T-cell (primary cell): ENCODE data around the gene FIBIN. TPM values are rescaled to one million over a fixed set of nuclear protein-coding genes. Genes with fewer than 3 reads are reported as not detected.

Experiments
- ATAC-seq, 4 experiments: fragments of 200-7000 bp in 3 of 4; fragments of 150-1000 bp in 1 of 4; cut with Tn5 transposase; replicated peaks in 1 of 4; 1 replicate in 3 of 4; 2 replicates in 1 of 4; pipeline ENCODE4 v1.10.0; 2021; ENCODE audit warnings: moderate library complexity in 3 of 4, mild to moderate bottlenecking in 2 of 4, moderate number of reproducible peaks in 1 of 4
- CTCF ChIA-PET, 2 donors: fragments of 300-600 bp; sonication (Branson Sonifier 250); formaldehyde crosslinking; loops; one replicate each; lab custom pipeline; 2022; ENCODE audit warnings: antibody characterized with exemption in 2 of 2; lab: Charles Lee
- POLR2A ChIA-PET, 2 donors: fragments of 300-600 bp; sonication (Branson Sonifier 250); formaldehyde crosslinking; loops; one replicate each; lab custom pipeline; 2022; ENCODE audit warnings: antibody characterized with exemption in 2 of 2; lab: Charles Lee
- DNase-seq, 35 experiments: peaks; one replicate each; pipeline versions ENCODE4 v3.0.0 to v3.0.0-alpha.2; 2013 to 2023
- H3K27ac ChIP-seq: one replicate; pipeline ENCODE4 v1.5.1; 2013; ENCODE audit warnings: low read length
- H3K27me3 ChIP-seq, 2 experiments: replicated peaks in 1 of 2; 1 replicate in 1 of 2; 2 replicates in 1 of 2; pipeline versions ENCODE4 v1.6.1 to v1.7.0; 2013; ENCODE audit warnings: low read length in 1 of 2, mixed read lengths in 1 of 2; ENCODE audit not compliant: control insufficient read depth in 2 of 2, insufficient read depth in 2 of 2; ENCODE audit errors: extremely low read depth in 1 of 2
- H3K36me3 ChIP-seq, 2 donors: 1 replicate in 1 of 2; 2 replicates in 1 of 2; pipeline versions ENCODE4 v1.6.1 to v1.7.0; 2013; ENCODE audit warnings: low read length in 1 of 2; ENCODE audit not compliant: control insufficient read depth in 2 of 2, insufficient read depth in 1 of 2; ENCODE audit errors: extremely low read depth in 1 of 2
- H3K4me1 ChIP-seq, 2 experiments: 1 replicate in 1 of 2; 2 replicates in 1 of 2; pipeline versions ENCODE4 v1.6.1 to v1.7.0; 2013; ENCODE audit warnings: low read length in 2 of 2, mixed read lengths in 1 of 2; ENCODE audit not compliant: insufficient read depth in 2 of 2, control insufficient read depth in 1 of 2; ENCODE audit errors: extremely low read depth in 1 of 2
- H3K4me3 ChIP-seq, 2 donors: 1 replicate in 1 of 2; 2 replicates in 1 of 2; pipeline versions ENCODE4 v1.5.1 to v1.7.0; 2013; ENCODE audit warnings: mild to moderate bottlenecking in 2 of 2, low read length in 1 of 2, moderate library complexity in 1 of 2; ENCODE audit not compliant: control insufficient read depth in 1 of 2; ENCODE audit errors: extremely low read depth in 1 of 2
- H3K9me3 ChIP-seq: 2 replicates; pipeline ENCODE4 v1.7.0; 2013
- H3K27ac Mint-ChIP-seq, 2 donors: one replicate each; pipeline ENCODE4 v1.8.0; 2020 to 2021; ENCODE audit warnings: mild to moderate bottlenecking in 2 of 2, mixed read lengths in 2 of 2
- H3K27me3 Mint-ChIP-seq, 2 donors: one replicate each; pipeline ENCODE4 v1.8.0; 2021 to 2022; ENCODE audit warnings: mixed read lengths in 2 of 2
- H3K36me3 Mint-ChIP-seq: one replicate; pipeline ENCODE4 v1.8.0; 2021; ENCODE audit warnings: mixed read lengths
- H3K4me1 Mint-ChIP-seq, 3 donors: one replicate each; pipeline ENCODE4 v1.8.0; 2020 to 2022; ENCODE audit warnings: mixed read lengths in 3 of 3, mild to moderate bottlenecking in 1 of 3
- H3K4me3 Mint-ChIP-seq, 3 donors: one replicate each; pipeline ENCODE4 v1.8.0; 2020 to 2022; ENCODE audit warnings: mild to moderate bottlenecking in 3 of 3, mixed read lengths in 3 of 3, moderate library complexity in 3 of 3
- H3K9me3 Mint-ChIP-seq, 3 donors: one replicate each; pipeline ENCODE4 v1.8.0; 2020 to 2022; ENCODE audit warnings: mixed read lengths in 3 of 3
- WGBS: methylation state at CpG from one replicate; pipeline ENCODE4 v1.1.5; 2013; ENCODE audit warnings: missing lambda C conversion rate; ENCODE audit not compliant: insufficient coverage; 5-methylcytosine and 5-hydroxymethylcytosine counted together
- total RNA-seq, 35 experiments: library from RNA in 6 of 35; stranded (reverse) in 6 of 35; fragments of 120-200 nt in 1 of 35; gene quantifications; one replicate each; pipeline versions ENCODE4 v1.2.1 to v1.2.4 and lab custom pipeline; 2013 to 2026

Gene FIBIN
- total RNA-seq, 5 donors from 2014 or later (not counting 1 experiment from before 2014, with no cell fraction given) = not detected

- Mint-ChIP-seq H3K9me3 (peaks cover 3 to 26% (median 15%) of the 10 kb centered on the region in 3 donors), H3K4me3 (no peak overlapping the region), H3K27me3 (no peaks in the 10 kb centered on the region), H3K4me1 (no peaks in the 10 kb centered on the region), H3K27ac (no peak overlapping the region), H3K36me3 (no peaks in the 10 kb centered on the region)
- 100% methylated on average over 1 of the region's 2 CpGs for WGBS
- no peaks in the 10 kb centered on the region for H3K27me3 ChIP-seq
- no peaks in the 10 kb centered on the region for H3K36me3 ChIP-seq
- DNase-seq (no peak), ATAC-seq (no peak)
- CTCF ChIA-PET = no interaction called here
- H3K9me3 ChIP-seq = no peaks in the 10 kb centered on the region
- POLR2A ChIA-PET = no interaction called here
- H3K4me1 ChIP-seq = no peaks in the 10 kb centered on the region
- no peak overlapping the region for H3K27ac ChIP-seq
- no peak overlapping the region for H3K4me3 ChIP-seq
These were observed 44.1 kb upstream of the FIBIN start for GRCh38 chr11:26949846-26950245.

- H3K36me3 Mint-ChIP-seq = no peaks in the 10 kb centered on the region
- H3K4me1 ChIP-seq = no peaks in the 10 kb centered on the region
- no peaks in the 10 kb centered on the region for H3K4me1 Mint-ChIP-seq
- ATAC-seq (no peak), DNase-seq (no peak)
- WGBS = 84% methylated on average over 5 of the region's 5 CpGs
- no peaks in the 10 kb centered on the region for H3K36me3 ChIP-seq
- no peaks in the 10 kb centered on the region for H3K27me3 Mint-ChIP-seq
- peaks cover 0 to 26% (median 15%) of the 10 kb centered on the region in 3 donors for H3K9me3 Mint-ChIP-seq
- no peak overlapping the region for H3K27ac Mint-ChIP-seq
- no peak overlapping the region for H3K27ac ChIP-seq
- H3K4me3 ChIP-seq = no peak overlapping the region
- H3K4me3 Mint-ChIP-seq = no peak overlapping the region
- POLR2A ChIA-PET = no interaction called here
- CTCF ChIA-PET = no interaction called here
- H3K27me3 ChIP-seq = no peaks in the 10 kb centered on the region
- H3K9me3 ChIP-seq = no peaks in the 10 kb centered on the region
These were observed 43.6 kb upstream of the FIBIN start for GRCh38 chr11:26950260-26950719.

- ATAC-seq = no peak
- Histone ChIP-seq H3K4me3 (no peak overlapping the region), H3K36me3 (no peaks in the 10 kb centered on the region), H3K27ac (no peak overlapping the region), H3K9me3 (no peaks in the 10 kb centered on the region), H3K4me1 (no peaks in the 10 kb centered on the region), H3K27me3 (no peaks in the 10 kb centered on the region)
- Mint-ChIP-seq H3K9me3 (peaks cover 0 to 15% (median 15%) of the 10 kb centered on the region in 3 donors), H3K4me1 (no peaks in the 10 kb centered on the region), H3K27me3 (no peaks in the 10 kb centered on the region), H3K4me3 (no peak overlapping the region), H3K36me3 (no peaks in the 10 kb centered on the region), H3K27ac (no peak overlapping the region)
- ChIA-PET CTCF (no interaction called here), POLR2A (no interaction called here)
- DNase-seq = no peak
- WGBS = 85% methylated on average over 3 of the region's 6 CpGs
These were observed 42.0 kb upstream of the FIBIN start for GRCh38 chr11:26951809-26952515.

GRCh38 chr11:26953770-26954392 lies 40.0 kb upstream of the FIBIN start:
- POLR2A ChIA-PET = no interaction called here
- Mint-ChIP-seq H3K4me1 (no peaks in the 10 kb centered on the region), H3K27ac (no peak overlapping the region), H3K36me3 (no peaks in the 10 kb centered on the region), H3K27me3 (no peaks in the 10 kb centered on the region), H3K4me3 (no peak overlapping the region), H3K9me3 (peaks cover 4 to 13% (median 8%) of the 10 kb centered on the region in 3 donors)
- DNase-seq = no peak
- no peaks in the 10 kb centered on the region for H3K27me3 ChIP-seq
- H3K27ac ChIP-seq = no peak overlapping the region
- CTCF ChIA-PET = no interaction called here
- 83% methylated on average over 1 of the region's 7 CpGs for WGBS
- no peak overlapping the region for H3K4me3 ChIP-seq
- no peak for ATAC-seq
- no peaks in the 10 kb centered on the region for H3K36me3 ChIP-seq
- no peaks in the 10 kb centered on the region for H3K9me3 ChIP-seq
- H3K4me1 ChIP-seq = no peaks in the 10 kb centered on the region

- Mint-ChIP-seq H3K27me3 (no peaks in the 10 kb centered on the region), H3K4me3 (no peak overlapping the region), H3K9me3 (peaks cover 4% of the 10 kb centered on the region in 3 donors), H3K36me3 (no peaks in the 10 kb centered on the region), H3K4me1 (no peaks in the 10 kb centered on the region), H3K27ac (no peak overlapping the region)
- Histone ChIP-seq H3K36me3 (no peaks in the 10 kb centered on the region), H3K9me3 (no peaks in the 10 kb centered on the region), H3K27me3 (no peaks in the 10 kb centered on the region), H3K4me1 (no peaks in the 10 kb centered on the region), H3K27ac (no peak overlapping the region), H3K4me3 (no peak overlapping the region)
- ChIA-PET CTCF (no interaction called here), POLR2A (interaction anchor here in 1 of 2 donors (0.6 kb wide), 1 partner anchor 47 kb away, joined by 9 read pairs; no protein-coding TSS in a partner anchor)
- DNase-seq = no peak
- no CpG with 5 or more reads among the region's 2 CpGs for WGBS
- ATAC-seq = no peak
These were observed 35.8 kb upstream of the FIBIN start for GRCh38 chr11:26958005-26958701.

- no peak for ATAC-seq
- no peaks in the 10 kb centered on the region for H3K4me1 Mint-ChIP-seq
- DNase-seq = no peak
These were observed 35.2 kb upstream of the FIBIN start for GRCh38 chr11:26958702-26959049.

More at GRCh38 chr11:26958702-26959049, 35.2 kb upstream of the FIBIN start:
- whole genome bisulfite sequencing = no CpG with 5 or more reads among the region's 1 CpG
- H3K27me3 ChIP-seq = no peaks in the 10 kb centered on the region
- no peak overlapping the region for H3K4me3 ChIP-seq
- H3K36me3 ChIP-seq = no peaks in the 10 kb centered on the region
- no peaks in the 10 kb centered on the region for H3K4me1 ChIP-seq
- H3K27ac ChIP-seq = no peak overlapping the region
- H3K9me3 Mint-ChIP-seq = peaks cover 4% of the 10 kb centered on the region in 3 donors
- ChIA-PET POLR2A (interaction anchor here in 1 of 2 donors (0.6 kb wide), 1 partner anchor 47 kb away, joined by 9 read pairs; no protein-coding TSS in a partner anchor), CTCF (no interaction called here)
- no peak overlapping the region for H3K4me3 Mint-ChIP-seq
- H3K9me3 ChIP-seq = no peaks in the 10 kb centered on the region
- H3K27me3 Mint-ChIP-seq = no peaks in the 10 kb centered on the region
- H3K27ac Mint-ChIP-seq = no peak overlapping the region
- H3K36me3 Mint-ChIP-seq = no peaks in the 10 kb centered on the region
